ENCODE data around the gene CCNDBP1. TPM values are rescaled to one million over a fixed set of nuclear protein-coding genes. Genes with fewer than 3 reads are reported as not detected.
"Not testable (repeated sequence)": the region's sequence is repeated elsewhere in the genome, so short reads cannot be mapped to it uniquely, and the experiment has no call there.

The CCNDBP1 gene
- polyA plus RNA-seq, 1 of the 3 experiments (the other 2 are of a cell fraction), result 63.6 TPM

GRCh38 chr15:43196760-43197548 is 11.8 kb downstream of the CCNDBP1 start (continued):
- TF ChIP-seq CTCF (IDR thresholded peaks at IDR 0.05), result no peak
- TF ChIP-seq YY1 (IDR thresholded peaks at IDR 0.05; ENCODE audit: low read depth), result no peak
- TF ChIP-seq FOXJ3 (CRISPR knock-in tag; IDR thresholded peaks at IDR 0.05), result no peak
- no peak for TF ChIP-seq MXI1 (IDR thresholded peaks at IDR 0.05; ENCODE audit: low read depth, low read length)
- TF ChIP-seq TEAD4 (IDR thresholded peaks at IDR 0.05; ENCODE audit: borderline replicate concordance, insufficient read depth), result no peak
- no peak for TF ChIP-seq FOXM1 (IDR thresholded peaks at IDR 0.05; ENCODE audit: low read depth)
- TF ChIP-seq ZBTB33 (IDR thresholded peaks at IDR 0.05; ENCODE audit: borderline replicate concordance, low read depth), result no peak
- TF ChIP-seq RAD21 (IDR thresholded peaks at IDR 0.05; ENCODE audit: low read length), result no peak
- TF ChIP-seq RFX5 (IDR thresholded peaks at IDR 0.05; ENCODE audit: low read length), result no peak
- TF ChIP-seq GABPA (IDR thresholded peaks at IDR 0.05; ENCODE audit: low read depth), result no peak
- TF ChIP-seq SMC3 (IDR thresholded peaks at IDR 0.05; ENCODE audit: low read depth, low read length), result no peak
- no peak for TF ChIP-seq CHD2 (IDR thresholded peaks at IDR 0.05; ENCODE audit: low read length, partially characterized antibody)
- no peak for TF ChIP-seq GATA2 (CRISPR knock-in tag; IDR thresholded peaks at IDR 0.05)

- H3K27ac ChIP-seq (ENCODE audit: low read depth in 2 of 2, low read length in 1 of 2); H4K20me1 ChIP-seq (ENCODE audit: insufficient read depth); H3K4me1 ChIP-seq (ENCODE audit: control insufficient read depth in 1 of 2, insufficient read depth in 2 of 2, low read depth in 1 of 2, low read length in 1 of 2); DNase-seq; H3K9ac ChIP-seq; POLR2A ChIA-PET; H3K9me2 ChIP-seq; H3K4me3 ChIP-seq (ENCODE audit: low read depth in 2 of 2, low read length in 1 of 2); H3K27me3 ChIP-seq (ENCODE audit: insufficient read depth); H3K79me2 ChIP-seq (ENCODE audit: insufficient read depth); H2AFZ ChIP-seq (ENCODE audit: low read depth); H3K4me2 ChIP-seq; H3K9me3 ChIP-seq; CTCF ChIA-PET: not testable (repeated sequence)
- Histone ChIP-seq H3K36me3 (replicated peaks in 1 of 2; ENCODE audit: control insufficient read depth in 1 of 2, insufficient read depth in 2 of 2, low read length in 1 of 2) (peaks cover 29 to 36% of the 10 kb centered on the region in 2 experiments), H3F3A (replicated peaks; ENCODE audit: insufficient read depth) (peaks cover 11% of the 10 kb centered on the region)
- 91% methylated on average over 3 of the region's 3 CpGs for WGBS (ENCODE audit: low lambda C conversion rate)
Observed at GRCh38 chr15:43197773-43198172, 12.6 kb downstream of the CCNDBP1 start.

GRCh38 chr15:43198556-43198955 is 13.4 kb downstream of the CCNDBP1 start:
- H3K4me1 ChIP-seq (ENCODE audit: control insufficient read depth in 1 of 2, insufficient read depth in 2 of 2, low read depth in 1 of 2, low read length in 1 of 2); H3K9me2 ChIP-seq; H3K79me2 ChIP-seq (ENCODE audit: insufficient read depth); H3K27me3 ChIP-seq (ENCODE audit: insufficient read depth); DNase-seq; H3K4me2 ChIP-seq; H3K4me3 ChIP-seq (ENCODE audit: low read depth in 2 of 2, low read length in 1 of 2); H2AFZ ChIP-seq (ENCODE audit: low read depth); H3K9ac ChIP-seq; H4K20me1 ChIP-seq (ENCODE audit: insufficient read depth); H3K9me3 ChIP-seq; POLR2A ChIA-PET; H3K27ac ChIP-seq (ENCODE audit: low read depth in 2 of 2, low read length in 1 of 2): not testable (repeated sequence)
- peaks cover 23 to 28% of the 10 kb centered on the region in 2 experiments for H3K36me3 ChIP-seq (replicated peaks in 1 of 2; ENCODE audit: control insufficient read depth in 1 of 2, insufficient read depth in 2 of 2, low read length in 1 of 2)
- H3F3A ChIP-seq (replicated peaks; ENCODE audit: insufficient read depth), result peaks cover 11% of the 10 kb centered on the region
- CTCF ChIA-PET, result interaction anchor here (3.1 kb wide), 1 partner anchor 87 kb away, joined by 13 read pairs; no protein-coding TSS in a partner anchor
- WGBS (ENCODE audit: low lambda C conversion rate), result 80% methylated on average over 4 of the region's 4 CpGs
